ENCODE measurements around the gene CPA4.

The CPA4 gene

DNA sequence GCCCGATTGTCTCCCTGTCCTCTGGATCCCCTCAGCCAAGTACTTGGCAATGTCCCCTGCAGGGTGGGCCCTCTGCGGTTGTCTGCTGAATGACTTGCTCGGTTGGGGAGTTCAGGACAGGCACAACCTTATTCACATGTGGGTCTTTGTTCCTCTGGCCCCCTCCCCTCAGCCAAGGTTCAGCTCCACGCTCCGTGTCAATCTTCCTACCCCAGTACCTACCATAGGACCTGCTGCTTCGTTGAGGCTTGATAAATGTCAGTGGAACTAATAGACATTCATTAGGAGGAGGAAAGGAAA is 58.8 kb downstream of the CPA4 start:
- H3K79me2 ChIP-seq (ENCODE audit: low read length): no peaks in the 10 kb centered on the region
- DNase-seq: no peak
- no peak overlapping the region for H3K9ac ChIP-seq (ENCODE audit: low read length)
- H3K27me3 ChIP-seq (replicated peaks; ENCODE audit: insufficient read depth, low read length): no peaks in the 10 kb centered on the region
- TF ChIP-seq EZH2phosphoT487 (IDR thresholded peaks at IDR 0.05; ENCODE audit: low read length) (no peak), EZH2 (optimal IDR thresholded peaks at IDR 0.05; ENCODE audit: low read depth, low read length) (no peak)
- TF ChIP-seq, protein P1, sequence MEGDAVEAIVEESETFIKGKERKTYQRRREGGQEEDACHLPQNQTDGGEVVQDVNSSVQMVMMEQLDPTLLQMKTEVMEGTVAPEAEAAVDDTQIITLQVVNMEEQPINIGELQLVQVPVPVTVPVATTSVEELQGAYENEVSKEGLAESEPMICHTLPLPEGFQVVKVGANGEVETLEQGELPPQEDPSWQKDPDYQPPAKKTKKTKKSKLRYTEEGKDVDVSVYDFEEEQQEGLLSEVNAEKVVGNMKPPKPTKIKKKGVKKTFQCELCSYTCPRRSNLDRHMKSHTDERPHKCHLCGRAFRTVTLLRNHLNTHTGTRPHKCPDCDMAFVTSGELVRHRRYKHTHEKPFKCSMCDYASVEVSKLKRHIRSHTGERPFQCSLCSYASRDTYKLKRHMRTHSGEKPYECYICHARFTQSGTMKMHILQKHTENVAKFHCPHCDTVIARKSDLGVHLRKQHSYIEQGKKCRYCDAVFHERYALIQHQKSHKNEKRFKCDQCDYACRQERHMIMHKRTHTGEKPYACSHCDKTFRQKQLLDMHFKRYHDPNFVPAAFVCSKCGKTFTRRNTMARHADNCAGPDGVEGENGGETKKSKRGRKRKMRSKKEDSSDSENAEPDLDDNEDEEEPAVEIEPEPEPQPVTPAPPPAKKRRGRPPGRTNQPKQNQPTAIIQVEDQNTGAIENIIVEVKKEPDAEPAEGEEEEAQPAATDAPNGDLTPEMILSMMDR (IDR thresholded peaks at IDR 0.05; ENCODE audit: low read length): no peak
- no peaks in the 10 kb centered on the region for H4K20me1 ChIP-seq (ENCODE audit: insufficient read depth, low read length)
- H3K9me3 ChIP-seq (replicated peaks; ENCODE audit: insufficient read depth, low read length): no peaks in the 10 kb centered on the region
- no peaks in the 10 kb centered on the region for H3F3A ChIP-seq (ENCODE audit: insufficient read depth, low read length)
- no peak overlapping the region for H2AFZ ChIP-seq (ENCODE audit: low read length)
- H3K4me1 ChIP-seq (ENCODE audit: low read length): no peaks in the 10 kb centered on the region
- no peak overlapping the region for H3K27ac ChIP-seq (ENCODE audit: low read length)
- no peak overlapping the region for H3K4me3 ChIP-seq (ENCODE audit: low read length)
- H3K9me2 ChIP-seq (replicated peaks; ENCODE audit: insufficient read depth, low read length): no peaks in the 10 kb centered on the region
- no peak overlapping the region for H3K4me2 ChIP-seq (ENCODE audit: low read depth, low read length)
- H3K36me3 ChIP-seq (replicated peaks; ENCODE audit: insufficient read depth, low read length): no peaks in the 10 kb centered on the region

DNA sequence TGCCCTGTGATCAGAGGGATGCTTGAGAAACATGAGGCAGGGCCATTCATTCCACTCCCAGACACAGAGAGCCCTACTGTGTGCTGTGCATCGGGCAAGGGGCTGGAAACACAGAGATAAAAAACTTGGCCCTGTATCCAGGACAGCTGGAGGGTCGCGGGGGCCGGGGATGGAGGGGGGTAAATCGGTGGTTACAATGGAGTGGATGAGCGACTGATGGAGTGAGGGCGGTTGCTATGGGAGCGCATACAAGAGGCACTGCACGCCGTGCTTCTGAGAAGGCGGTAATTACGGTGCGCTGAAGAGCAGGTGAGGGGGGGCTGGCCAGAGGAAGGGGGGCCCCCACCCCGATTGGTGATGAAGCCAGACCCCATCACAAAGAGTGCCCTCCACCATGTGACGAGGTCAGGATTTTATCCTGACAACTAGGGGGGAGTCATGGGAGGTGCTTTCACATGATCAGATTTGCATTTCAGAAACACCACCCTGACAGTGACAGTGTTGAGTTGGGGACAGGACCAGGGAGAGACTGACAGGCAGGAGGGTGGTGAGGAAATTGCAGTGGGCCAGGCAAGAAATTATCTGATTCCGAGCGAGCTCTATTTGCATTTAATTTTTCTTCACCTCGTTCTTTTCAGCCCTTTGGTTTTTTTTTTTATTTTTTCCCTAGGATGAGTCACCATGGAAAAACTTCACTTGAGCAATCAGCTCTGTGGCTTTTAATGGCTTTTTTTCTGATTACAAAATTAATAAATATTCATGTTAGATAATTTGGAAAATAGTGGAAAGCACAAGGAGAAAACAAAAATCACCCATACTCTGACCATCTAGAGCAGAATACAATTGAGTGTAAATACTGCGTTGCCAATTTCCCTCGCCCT is 59.5 kb downstream of the CPA4 start:
- no peak overlapping the region for H3K4me3 ChIP-seq (ENCODE audit: low read length)
- H3K27me3 ChIP-seq (replicated peaks; ENCODE audit: insufficient read depth, low read length): no peaks in the 10 kb centered on the region
- H4K20me1 ChIP-seq (ENCODE audit: insufficient read depth, low read length): no peaks in the 10 kb centered on the region
- no peak overlapping the region for H3K27ac ChIP-seq (ENCODE audit: low read length)
- no peak overlapping the region for H3K9ac ChIP-seq (ENCODE audit: low read length)
- H2AFZ ChIP-seq (ENCODE audit: low read length): no peak overlapping the region
- no peaks in the 10 kb centered on the region for H3F3A ChIP-seq (ENCODE audit: insufficient read depth, low read length)
- H3K9me2 ChIP-seq (replicated peaks; ENCODE audit: insufficient read depth, low read length): no peaks in the 10 kb centered on the region
- TF ChIP-seq EZH2phosphoT487 (IDR thresholded peaks at IDR 0.05; ENCODE audit: low read length) (no peak), EZH2 (optimal IDR thresholded peaks at IDR 0.05; ENCODE audit: low read depth, low read length) (no peak)
- TF ChIP-seq, protein P1 (IDR thresholded peaks at IDR 0.05; ENCODE audit: low read length): no peak
- no peak overlapping the region for H3K4me2 ChIP-seq (ENCODE audit: low read depth, low read length)
- no peaks in the 10 kb centered on the region for H3K36me3 ChIP-seq (replicated peaks; ENCODE audit: insufficient read depth, low read length)
- no peaks in the 10 kb centered on the region for H3K4me1 ChIP-seq (ENCODE audit: low read length)
- DNase-seq: no peak
- H3K9me3 ChIP-seq (replicated peaks; ENCODE audit: insufficient read depth, low read length): no peaks in the 10 kb centered on the region
- no peaks in the 10 kb centered on the region for H3K79me2 ChIP-seq (ENCODE audit: low read length)

GRCh38 chr7:130353196-130353595 is 60.2 kb downstream of the CPA4 start:
- Histone ChIP-seq H3K9ac (ENCODE audit: low read length) (no peak overlapping the region), H3K4me2 (ENCODE audit: low read depth, low read length) (no peak overlapping the region), H3F3A (ENCODE audit: insufficient read depth, low read length) (no peaks in the 10 kb centered on the region), H3K9me2 (replicated peaks; ENCODE audit: insufficient read depth, low read length) (no peaks in the 10 kb centered on the region), H3K4me3 (ENCODE audit: low read length) (no peak overlapping the region), H3K27me3 (replicated peaks; ENCODE audit: insufficient read depth, low read length) (no peaks in the 10 kb centered on the region), H3K79me2 (ENCODE audit: low read length) (no peaks in the 10 kb centered on the region), H3K9me3 (replicated peaks; ENCODE audit: insufficient read depth, low read length) (no peaks in the 10 kb centered on the region), H3K4me1 (ENCODE audit: low read length) (no peaks in the 10 kb centered on the region), H3K27ac (ENCODE audit: low read length) (no peak overlapping the region), H2AFZ (ENCODE audit: low read length) (no peak overlapping the region), H3K36me3 (replicated peaks; ENCODE audit: insufficient read depth, low read length) (no peaks in the 10 kb centered on the region), H4K20me1 (ENCODE audit: insufficient read depth, low read length) (no peaks in the 10 kb centered on the region)
- TF ChIP-seq EZH2 (optimal IDR thresholded peaks at IDR 0.05; ENCODE audit: low read depth, low read length): no peak
- no peak for TF ChIP-seq EZH2phosphoT487 (IDR thresholded peaks at IDR 0.05; ENCODE audit: low read length)
- TF ChIP-seq, protein P1 (IDR thresholded peaks at IDR 0.05; ENCODE audit: low read length): no peak
- DNase-seq: no peak

Measured in MM.1S (cell line).